OCI-LY7 (cell line): ENCODE measurements around the gene INTU. TPM values are rescaled to one million over a fixed set of nuclear protein-coding genes. Genes with fewer than 3 reads are reported as not detected.

Source experiments
- BruUV-seq: library from RNA; stranded (reverse); fragments of 400-500 nt; replicated peaks from 2 replicates; lab custom pipeline; 2021; lab: Mats Ljungman, UMichigan
- CTCF ChIA-PET: fragments of 300-600 bp; sonication (Branson Sonifier 250); formaldehyde crosslinking; loops from one replicate; lab custom pipeline; 2022; ENCODE audit warnings: antibody characterized with exemption; ENCODE audit not compliant: unreplicated experiment; lab: Charles Lee
- POLR2A ChIA-PET: fragments of 300-600 bp; sonication (Branson Sonifier 250); formaldehyde crosslinking; loops from one replicate; lab custom pipeline; 2022; ENCODE audit warnings: antibody characterized with exemption; lab: Charles Lee
- DNase-seq: peaks from one replicate; pipeline ENCODE4 v3.0.0-alpha.2; 2015; ENCODE audit warnings: low spot score
- H2AFZ ChIP-seq: fragments of 200-600 bp; sonication (generic), shearing (Covaris generic); 2 replicates; pipeline ENCODE4 v1.6.1; 2014; ENCODE audit warnings: mild to moderate bottlenecking, antibody characterized with exemption, low read length, moderate library complexity
- H3K27ac ChIP-seq: fragments of 200-600 bp; sonication (generic); 2 replicates; pipeline ENCODE4 v1.5.1; 2014; ENCODE audit warnings: mixed run types, low read depth, mild to moderate bottlenecking, moderate library complexity, low read length, inconsistent platforms; ENCODE audit not compliant: poor library complexity, severe bottlenecking
- H3K36me3 ChIP-seq: fragments of 200-600 bp; sonication (generic); 2 replicates; pipeline ENCODE4 v1.6.1; 2014; ENCODE audit warnings: mild to moderate bottlenecking, antibody characterized with exemption, low read length, moderate library complexity, mixed read lengths; ENCODE audit not compliant: insufficient read depth
- H3K4me1 ChIP-seq: fragments of 200-600 bp; sonication (generic); 2 replicates; pipeline ENCODE4 v1.5.1; 2014; ENCODE audit warnings: mild to moderate bottlenecking, low read length; ENCODE audit not compliant: insufficient read depth, poor library complexity, severe bottlenecking
- H3K4me2 ChIP-seq: fragments of 200-600 bp; sonication (generic); 2 replicates; pipeline ENCODE4 v1.6.1; 2014; ENCODE audit warnings: mild to moderate bottlenecking, low read length
- H3K4me3 ChIP-seq: fragments of 200-600 bp; sonication (generic); 2 replicates; pipeline ENCODE4 v1.5.1; 2014; ENCODE audit warnings: mild to moderate bottlenecking, low read depth, low read length; ENCODE audit not compliant: poor library complexity, severe bottlenecking
- H3K79me2 ChIP-seq: fragments of 200-600 bp; sonication (generic); 2 replicates; pipeline ENCODE4 v1.6.1; 2016; ENCODE audit warnings: low read depth, mild to moderate bottlenecking, low read length, moderate library complexity, mixed read lengths; ENCODE audit not compliant: insufficient read depth
- H3K9me2 ChIP-seq: fragments of 200-600 bp; sonication (generic); 2 replicates; pipeline ENCODE4 v1.6.1; 2016; ENCODE audit warnings: mild to moderate bottlenecking, low read length, mixed read lengths; ENCODE audit not compliant: insufficient read depth
- H3K9me3 ChIP-seq: fragments of 200-600 bp; sonication (generic); 2 replicates; pipeline ENCODE4 v1.6.1; 2014; ENCODE audit warnings: mild to moderate bottlenecking, mixed run types, low read length, mixed read lengths
- H4K20me1 ChIP-seq: fragments of 200-600 bp; sonication (generic); 2 replicates; pipeline ENCODE4 v1.6.1; 2014; ENCODE audit warnings: mild to moderate bottlenecking, antibody characterized with exemption, low read length, moderate library complexity, mixed read lengths; ENCODE audit not compliant: insufficient read depth
- CTCF ChIP-seq: fragments of 200-600 bp; sonication (generic); conservative IDR thresholded peaks from 2 replicates; pipeline ENCODE4 v1.5.1; 2014; ENCODE audit warnings: mild to moderate bottlenecking, antibody characterized with exemption, low read length, moderate library complexity, mixed read lengths
- EZH2phosphoT487 ChIP-seq: fragments of 200-600 bp; sonication (generic); IDR thresholded peaks from 2 replicates; pipeline ENCODE4 v1.6.1; 2018; ENCODE audit warnings: low read depth, borderline replicate concordance, mild to moderate bottlenecking, mixed run types, antibody characterized with exemption, low read length, moderate library complexity, mixed read lengths
- intact Hi-C: fragments of 100-400 bp; cut with micrococcal nuclease; formaldehyde crosslinking; loops from one replicate; pipeline ENCODE4 v1.10.0; 2022; ENCODE audit not compliant: unreplicated experiment
- total RNA-seq, 2 experiments: library from RNA; depleted of rRNA in 1 of 2; stranded (reverse); fragments of >200 nt in 1 of 2; shearing (Covaris generic) in 1 of 2; gene quantifications; 2 replicates each; pipeline ENCODE4 v1.2.3, GENCODE V29; 2014 to 2022

Gene INTU
- total RNA-seq, 2 experiments from 2014 or later, result not detected

GRCh38 chr4:127629371-127629770 is 3.4 kb upstream of the INTU start:
- intact Hi-C loops, result no loop called here
- H3K4me3 ChIP-seq, result no peak overlapping the region
- no peak overlapping the region for H2AFZ ChIP-seq
- no TSS peak for BruUV-seq
- H3K9me2 ChIP-seq, result no peaks in the 10 kb centered on the region
- no peak overlapping the region for H3K27ac ChIP-seq
- POLR2A ChIA-PET, result no interaction called here
- no peak overlapping the region for H3K4me2 ChIP-seq
- no peaks in the 10 kb centered on the region for H3K9me3 ChIP-seq
- no peaks in the 10 kb centered on the region for H3K79me2 ChIP-seq
- no peaks in the 10 kb centered on the region for H3K4me1 ChIP-seq
- no peaks in the 10 kb centered on the region for H3K36me3 ChIP-seq
- no peak for TF ChIP-seq CTCF
- TF ChIP-seq EZH2phosphoT487, result no peak
- no peak for DNase-seq
- CTCF ChIA-PET, result no interaction called here
- no peaks in the 10 kb centered on the region for H4K20me1 ChIP-seq

- intact Hi-C loops, result no loop called here
- no peaks in the 10 kb centered on the region for H3K9me3 ChIP-seq
- no peak overlapping the region for H3K4me2 ChIP-seq
- TF ChIP-seq CTCF (no peak), EZH2phosphoT487 (no peak)
- H3K79me2 ChIP-seq, result no peaks in the 10 kb centered on the region
- H2AFZ ChIP-seq, result no peak overlapping the region
- no TSS peak for BruUV-seq
- no peaks in the 10 kb centered on the region for H3K9me2 ChIP-seq
- H3K4me3 ChIP-seq, result no peak overlapping the region
- no peaks in the 10 kb centered on the region for H3K36me3 ChIP-seq
- CTCF ChIA-PET, result no interaction called here
- POLR2A ChIA-PET, result interaction anchor here (1.2 kb wide), 1 partner anchor 12 kb away, joined by 3 read pairs; no protein-coding TSS in a partner anchor
- no peak overlapping the region for H3K27ac ChIP-seq
- H4K20me1 ChIP-seq, result no peaks in the 10 kb centered on the region
- DNase-seq, result no peak
- no peaks in the 10 kb centered on the region for H3K4me1 ChIP-seq
These were observed 2.6 kb upstream of the INTU start for GRCh38 chr4:127630152-127630551.

GRCh38 chr4:127631420-127631819 is 1.3 kb upstream of the INTU start:
- intact Hi-C loops, result no loop called here
- ChIA-PET CTCF (no interaction called here), POLR2A (interaction anchor here (0.5 to 1.4 kb wide), 3 partner anchors 11 to 75 kb away, joined by 3 to 4 read pairs (median 4); no protein-coding TSS in a partner anchor)
- Histone ChIP-seq H3K79me2 (no peaks in the 10 kb centered on the region), H3K36me3 (no peaks in the 10 kb centered on the region), H3K27ac (no peak overlapping the region), H3K9me2 (no peaks in the 10 kb centered on the region), H3K4me1 (no peaks in the 10 kb centered on the region), H3K9me3 (no peaks in the 10 kb centered on the region), H4K20me1 (no peaks in the 10 kb centered on the region), H2AFZ (no peak overlapping the region), H3K4me2 (no peak overlapping the region), H3K4me3 (no peak overlapping the region)
- DNase-seq, result no peak
- no TSS peak for BruUV-seq
- TF ChIP-seq CTCF (no peak), EZH2phosphoT487 (no peak)
